GM08714 (cell line): ENCODE data around the gene UNC79.

Experiments used
- H3K4me3 ChIP-seq: fragments of 200-500 bp; sonication (Bioruptor generic); 2 replicates; pipeline ENCODE4 v1.5.1; 2014; ENCODE audit warnings: mild to moderate bottlenecking, low read length, inconsistent platforms
- ZNF274 ChIP-seq: IDR thresholded peaks from 2 replicates; pipeline ENCODE4 v1.6.1; 2012; ENCODE audit warnings: mild to moderate bottlenecking, low read depth, low read length

Gene UNC79

DNA sequence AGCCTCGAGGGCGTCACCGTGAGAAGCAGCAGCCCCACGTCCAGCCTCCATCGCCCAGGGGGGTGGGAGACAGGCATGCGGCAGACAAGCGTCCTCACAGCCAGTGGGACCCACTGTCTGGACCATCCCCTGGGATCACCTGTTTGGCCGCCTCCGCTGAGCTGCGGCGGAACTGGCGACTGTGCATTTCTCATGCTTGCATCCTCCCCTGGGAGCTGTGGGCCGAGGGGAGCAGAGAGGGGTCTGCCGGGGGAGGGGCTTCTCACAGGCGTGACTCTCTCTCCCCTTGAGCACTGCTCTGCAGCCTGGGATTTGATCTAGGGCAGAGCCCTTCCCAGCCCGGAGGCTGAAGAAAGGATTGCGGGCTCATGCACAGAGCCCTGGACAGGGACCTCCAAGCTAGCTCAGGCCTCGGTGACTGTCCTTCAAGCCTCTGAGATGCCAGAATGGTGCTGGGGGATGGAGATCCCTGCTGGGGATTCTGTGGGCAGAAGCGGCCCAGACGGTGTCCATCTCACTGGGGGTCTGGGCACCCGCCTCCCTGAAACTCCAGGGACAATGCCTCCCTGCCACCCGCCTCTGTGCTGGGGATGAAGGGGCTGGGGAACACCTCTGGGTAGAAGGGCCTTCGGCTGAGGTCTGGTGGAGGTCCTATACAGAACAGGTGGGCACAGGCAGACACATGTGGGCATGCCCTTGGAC, 296.5 kb downstream of the UNC79 start:
- H3K4me3 ChIP-seq, result no peak overlapping the region
- TF ChIP-seq ZNF274, result no peak

DNA sequence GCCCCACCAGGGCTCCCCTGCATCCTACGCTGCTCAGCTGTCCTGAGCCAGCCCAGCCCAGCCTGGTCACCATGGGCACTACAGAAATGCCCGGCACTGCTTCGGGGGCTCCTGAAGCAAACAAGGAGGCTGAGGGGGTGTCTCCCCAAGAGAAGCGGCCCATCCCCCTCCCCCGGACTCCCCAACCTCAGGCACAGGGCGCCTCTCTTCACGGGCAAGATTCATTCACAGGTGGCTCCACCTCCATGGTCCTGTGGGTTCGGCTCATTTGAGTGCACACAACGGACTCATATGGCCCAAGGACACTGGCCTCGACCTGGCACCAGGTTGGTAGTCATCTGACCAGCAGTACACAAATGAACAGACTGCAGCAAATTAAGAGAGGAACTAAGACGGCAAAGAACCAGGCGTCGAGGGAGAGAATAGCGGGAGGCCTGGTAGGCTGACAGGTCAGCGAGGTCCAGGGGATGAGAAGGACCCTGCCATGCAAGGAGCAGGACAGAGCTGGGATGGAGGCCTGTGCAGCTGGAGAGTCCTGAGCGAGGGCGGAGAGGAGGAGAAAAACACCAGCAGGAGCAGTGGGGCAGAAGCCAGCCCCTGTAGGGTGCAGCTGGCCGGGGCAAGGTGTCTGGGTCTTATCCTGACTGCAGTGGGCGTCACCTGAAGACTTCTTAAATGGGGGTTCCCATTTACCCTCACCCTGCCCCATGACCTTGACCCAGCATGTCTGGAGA, 297.3 kb downstream of the UNC79 start:
- no peak for TF ChIP-seq ZNF274
- H3K4me3 ChIP-seq, result no peak overlapping the region

- H3K4me3 ChIP-seq, result no peak overlapping the region
Measured at GRCh38 chr14:93728651-93729016, 297.9 kb downstream of the UNC79 start.

DNA sequence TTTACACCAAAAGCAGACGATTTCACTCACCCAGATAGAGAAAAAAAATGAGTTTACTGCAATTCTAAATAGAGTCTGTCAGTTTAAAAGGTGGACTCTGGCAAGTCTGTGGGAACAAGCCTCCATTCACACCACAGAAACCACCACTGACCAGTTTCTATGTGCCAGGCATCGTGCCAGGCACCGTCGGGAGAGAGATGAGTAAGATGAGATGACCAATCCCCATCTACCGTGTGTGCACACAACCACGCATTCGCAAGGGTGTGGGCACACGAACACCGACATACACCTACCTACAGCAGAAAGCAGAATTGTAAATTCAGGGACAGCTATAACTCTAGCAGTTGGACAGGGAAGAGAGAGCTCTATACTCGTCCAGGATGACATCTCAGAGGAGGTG, 299.3 kb downstream of the UNC79 start:
- H3K4me3 ChIP-seq, result no peak overlapping the region
- no peak for TF ChIP-seq ZNF274

More at GRCh38 chr14:93728651-93729016, 297.9 kb downstream of the UNC79 start:
- no peak for TF ChIP-seq ZNF274

DNA sequence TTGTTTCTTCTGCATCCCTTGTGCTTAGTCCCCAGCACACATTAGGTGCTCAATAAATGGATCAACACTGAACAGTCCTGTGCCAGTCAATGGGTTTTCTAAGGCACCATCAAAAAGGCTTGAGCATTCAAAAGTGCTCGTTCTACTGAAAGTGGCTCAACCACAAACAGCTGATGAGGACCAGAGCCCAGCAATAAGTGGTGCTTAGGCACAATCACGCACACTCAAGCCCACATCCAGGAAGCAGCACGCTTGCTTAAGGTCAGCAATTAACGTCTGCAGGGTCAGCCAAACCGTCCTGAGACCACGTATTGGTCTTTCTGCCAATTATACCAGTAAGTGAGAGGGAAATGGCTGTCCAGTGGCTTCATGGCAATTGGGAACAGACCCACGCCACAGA, 301.0 kb downstream of the UNC79 start:
- no peak for TF ChIP-seq ZNF274
- no peak overlapping the region for H3K4me3 ChIP-seq

DNA sequence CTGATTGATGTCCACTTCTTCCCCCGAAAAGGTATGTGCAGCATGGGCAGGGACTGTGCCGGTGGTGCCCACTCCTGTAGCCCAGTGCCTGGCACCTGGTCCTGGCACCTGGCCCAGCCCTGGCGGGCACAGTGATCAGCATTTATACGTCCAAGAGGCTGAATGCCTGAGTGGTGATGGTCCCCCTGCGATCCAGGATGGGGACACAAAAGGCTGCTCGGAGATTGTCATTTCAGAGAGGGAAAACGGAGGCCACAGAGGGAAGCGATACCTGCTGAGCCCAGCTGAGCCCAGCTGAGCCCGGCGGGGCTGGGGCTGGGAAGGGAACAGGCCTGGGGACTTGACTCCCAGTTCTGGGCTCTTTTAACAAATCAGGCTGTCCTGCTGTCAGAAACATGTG, 301.8 kb downstream of the UNC79 start:
- no peak overlapping the region for H3K4me3 ChIP-seq
- TF ChIP-seq ZNF274, result no peak

- TF ChIP-seq ZNF274, result no peak
- no peak overlapping the region for H3K4me3 ChIP-seq
Measured at GRCh38 chr14:93733231-93733630, 302.5 kb downstream of the UNC79 start.

DNA sequence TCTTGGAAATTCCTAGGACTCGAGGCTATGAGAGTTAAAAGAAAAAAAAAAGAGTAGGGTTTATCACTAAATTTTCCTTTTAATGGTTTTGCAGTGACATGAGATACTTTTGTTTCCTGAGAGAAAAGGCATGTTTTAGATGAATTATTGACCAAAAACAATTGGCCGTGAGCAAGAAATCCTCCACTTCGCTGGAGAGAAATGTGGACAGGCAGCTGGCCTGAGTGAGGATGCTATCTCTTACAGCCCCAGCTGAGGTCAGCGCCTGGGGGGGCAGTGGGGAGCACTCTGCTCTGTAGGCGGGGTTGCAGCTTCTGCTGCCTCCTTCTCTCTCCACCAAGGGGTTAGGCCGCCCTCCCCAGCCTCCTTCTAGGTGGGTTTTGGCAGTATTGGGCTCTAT, 302.9 kb downstream of the UNC79 start:
- no peak for TF ChIP-seq ZNF274

DNA sequence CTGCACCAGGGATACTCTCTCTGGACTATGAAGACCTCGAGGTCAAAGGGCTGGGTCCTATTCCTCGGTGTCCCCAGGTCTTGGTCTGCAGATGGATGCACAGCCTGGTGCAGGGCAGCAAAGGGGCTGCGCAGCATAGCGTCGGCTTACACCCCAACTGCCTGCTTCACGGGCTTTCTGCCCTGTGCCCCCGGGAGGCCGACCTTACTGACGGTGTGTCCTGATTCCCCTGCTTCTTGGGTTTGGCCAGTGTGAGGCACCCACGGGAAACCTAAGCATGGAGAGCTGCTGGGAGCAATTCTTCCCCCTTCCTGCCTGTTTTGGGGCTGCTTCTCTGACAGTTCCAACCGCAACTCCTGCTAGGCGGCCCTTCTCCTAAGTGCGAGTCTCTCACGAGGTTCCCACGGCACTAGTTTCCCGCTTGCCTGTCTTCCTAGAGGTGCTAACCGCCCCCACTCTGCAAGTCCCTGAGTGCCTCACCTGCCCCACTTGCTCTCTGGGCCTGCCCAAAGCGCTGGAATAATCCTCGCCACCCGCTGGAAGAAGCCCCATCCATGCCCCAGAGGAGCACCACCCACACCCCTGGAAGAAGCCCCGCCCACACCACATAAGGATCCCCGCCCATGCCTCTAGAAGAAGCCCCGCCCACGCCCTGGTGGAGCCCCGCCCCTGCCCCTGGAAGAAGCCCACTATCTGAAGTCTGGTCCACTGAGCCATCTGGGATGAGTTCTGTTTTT, 303.5 kb downstream of the UNC79 start:
- no peak for TF ChIP-seq ZNF274
- no peak overlapping the region for H3K4me3 ChIP-seq

More for the DNA sequence above, 302.9 kb downstream of the UNC79 start:
- no peak overlapping the region for H3K4me3 ChIP-seq

DNA sequence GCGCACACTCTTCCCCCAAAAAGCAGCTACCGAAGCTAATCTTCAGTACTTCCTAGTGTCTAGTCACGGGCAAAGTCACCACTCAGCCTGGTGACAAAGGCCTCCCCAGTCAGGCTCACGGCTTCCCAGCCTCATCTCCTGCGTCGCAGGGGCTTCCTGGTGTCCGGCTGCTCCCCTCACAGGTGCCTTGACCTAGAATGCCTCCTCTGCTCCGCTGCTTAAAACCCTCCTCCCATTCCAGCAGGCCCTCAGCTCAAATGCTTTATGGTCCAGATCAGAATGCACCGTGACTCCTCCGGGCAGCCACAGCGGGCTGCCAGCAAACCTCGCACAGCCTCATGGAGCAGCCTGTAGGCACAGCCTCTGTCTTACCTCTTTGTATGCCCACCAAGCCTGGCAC, 304.5 kb downstream of the UNC79 start:
- TF ChIP-seq ZNF274, result no peak
- H3K4me3 ChIP-seq, result no peak overlapping the region

- TF ChIP-seq ZNF274, result no peak
- H3K4me3 ChIP-seq, result no peak overlapping the region
Measured at GRCh38 chr14:93736378-93737014, 305.8 kb downstream of the UNC79 start.

DNA sequence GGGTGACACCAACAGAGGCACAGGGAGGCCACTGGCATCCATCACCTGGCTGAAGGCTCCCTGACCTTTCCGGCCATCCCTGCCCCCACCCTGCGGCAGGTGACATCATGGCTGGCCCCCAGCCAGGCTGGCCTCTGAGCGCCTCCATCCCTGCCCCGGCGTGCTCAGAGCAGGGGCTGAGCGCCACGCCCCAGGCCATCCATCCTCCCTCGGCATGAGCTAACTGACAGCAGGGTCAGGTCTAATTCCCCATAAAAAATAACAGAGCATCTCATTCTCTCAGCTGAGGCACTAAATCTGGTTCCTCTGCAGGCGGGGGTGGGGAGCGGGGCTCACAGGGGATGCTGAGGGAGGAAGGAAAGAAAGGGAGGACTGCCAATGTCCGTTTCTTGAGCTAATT, 306.9 kb downstream of the UNC79 start:
- TF ChIP-seq ZNF274, result no peak
- no peak overlapping the region for H3K4me3 ChIP-seq

DNA sequence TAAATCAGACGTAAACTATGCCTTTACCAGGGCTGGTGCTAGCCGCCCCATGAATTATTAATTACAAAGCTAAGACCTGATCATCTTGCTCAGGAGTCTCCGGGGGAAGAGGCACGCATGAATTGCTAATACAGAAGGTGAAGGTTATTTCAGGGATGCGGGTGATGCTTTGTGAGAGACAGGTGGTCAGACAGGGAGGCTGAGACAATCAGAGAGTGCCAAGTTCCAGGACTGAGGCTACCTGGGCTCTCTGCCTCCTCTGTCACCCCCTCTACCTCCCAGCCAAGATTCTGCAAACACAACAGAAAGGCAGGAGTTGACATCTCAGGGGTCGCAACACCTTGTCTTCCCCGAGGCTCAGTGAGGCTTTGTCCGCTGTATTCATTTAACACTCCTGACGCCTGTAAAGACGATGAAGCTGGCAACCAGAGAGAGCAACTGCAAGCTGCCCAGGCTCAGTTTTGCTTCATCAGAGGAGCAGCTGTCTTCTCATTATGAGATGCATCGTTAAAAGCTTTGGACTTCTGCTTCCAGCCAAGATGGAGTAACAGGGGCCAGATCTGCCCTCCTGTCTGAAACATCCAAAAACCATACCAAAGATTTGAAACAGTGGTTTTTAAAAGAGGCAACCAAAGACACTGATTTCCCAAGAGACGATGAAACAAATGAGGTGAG, 311.0 kb downstream of the UNC79 start:
- no peak for TF ChIP-seq ZNF274
- no peak overlapping the region for H3K4me3 ChIP-seq

GRCh38 chr14:93742761-93743160, 312.0 kb downstream of the UNC79 start:
- TF ChIP-seq ZNF274, result no peak
- no peak overlapping the region for H3K4me3 ChIP-seq
